Neural cell (in vitro differentiated cells): ENCODE results near the gene TIE1. TPM values are rescaled to one million over a fixed set of nuclear protein-coding genes. Genes with fewer than 3 reads are reported as not detected.

ENCODE experiments used
- H2AFZ ChIP-seq: fragments of 200-600, 300-800 bp; sonication (generic), shearing (Covaris generic); 2 replicates; pipeline ENCODE4 v1.6.0; 2014; ENCODE audit warnings: low read depth, mild to moderate bottlenecking, antibody characterized with exemption, low read length, moderate library complexity
- H3F3A ChIP-seq: fragments of 200-600 bp; shearing (Covaris generic); 2 replicates; pipeline ENCODE4 v1.6.1; 2016; ENCODE audit warnings: mild to moderate bottlenecking, moderate library complexity, mixed read lengths, antibody characterized with exemption, low read length; ENCODE audit not compliant: insufficient read depth, poor library complexity, severe bottlenecking
- H3K27ac ChIP-seq: fragments of 200-600, 300-800 bp; sonication (generic), shearing (Covaris generic); 2 replicates; pipeline ENCODE4 v1.5.1; 2014; ENCODE audit warnings: mild to moderate bottlenecking, low read length, moderate library complexity
- H3K27me3 ChIP-seq: fragments of 300-800, 200-600 bp; sonication (generic), shearing (Covaris generic); 2 replicates; pipeline ENCODE4 v1.6.0; 2014; ENCODE audit warnings: mild to moderate bottlenecking, low read depth, low read length, moderate library complexity; ENCODE audit not compliant: insufficient read depth
- H3K36me3 ChIP-seq: fragments of 300-800, 200-600 bp; sonication (generic), shearing (Covaris generic); 2 replicates; pipeline ENCODE4 v1.5.1; 2014; ENCODE audit warnings: mild to moderate bottlenecking, antibody characterized with exemption, low read length, moderate library complexity; ENCODE audit not compliant: insufficient read depth
- H3K4me2 ChIP-seq: fragments of 300-800, 200-600 bp; sonication (generic), shearing (Covaris generic); 2 replicates; pipeline ENCODE4 v1.6.0; 2014; ENCODE audit warnings: mild to moderate bottlenecking, low read length
- H3K4me3 ChIP-seq: fragments of 300-800, 200-600 bp; sonication (generic), shearing (Covaris generic); 2 replicates; pipeline ENCODE4 v1.5.1; 2014; ENCODE audit warnings: mild to moderate bottlenecking, low read length, moderate library complexity
- H3K79me2 ChIP-seq: fragments of 200-600 bp; shearing (Covaris generic); replicated peaks from 2 replicates; pipeline ENCODE4 v1.6.0; 2014; ENCODE audit warnings: mild to moderate bottlenecking, low read length, moderate library complexity; ENCODE audit not compliant: insufficient read depth
- H3K9ac ChIP-seq: fragments of 300-800, 200-600 bp; sonication (generic), shearing (Covaris generic); 2 replicates; pipeline ENCODE4 v1.6.1; 2016; ENCODE audit warnings: mild to moderate bottlenecking, low read length, mixed read lengths
- H3K9me2 ChIP-seq: fragments of 200-600 bp; shearing (Covaris generic); 2 replicates; pipeline ENCODE4 v1.6.1; 2016; ENCODE audit warnings: mild to moderate bottlenecking, low read length, mixed read lengths; ENCODE audit not compliant: insufficient read depth
- H3K9me3 ChIP-seq: fragments of 200-600, 300-800 bp; sonication (generic), shearing (Covaris generic); 2 replicates; pipeline ENCODE4 v1.6.1; 2016; ENCODE audit warnings: mild to moderate bottlenecking, mixed run types, low read length, moderate library complexity, mixed read lengths
- H4K20me1 ChIP-seq: fragments of 200-600 bp; shearing (Covaris generic); 2 replicates; pipeline ENCODE4 v1.6.1; 2016; ENCODE audit warnings: mild to moderate bottlenecking, mixed run types; ENCODE audit not compliant: insufficient read depth
- CTCF ChIP-seq: fragments of 450-650 bp; IDR thresholded peaks from 2 replicates; pipeline ENCODE4 v1.5.1; 2014; ENCODE audit warnings: antibody characterized with exemption, mild to moderate bottlenecking, moderate library complexity; ENCODE audit not compliant: poor library complexity, severe bottlenecking
- EP300 ChIP-seq: fragments of 450-650 bp; conservative IDR thresholded peaks from 2 replicates; pipeline ENCODE4 v1.6.1; 2014; ENCODE audit warnings: antibody characterized with exemption, mild to moderate bottlenecking, moderate library complexity; ENCODE audit not compliant: poor library complexity, severe bottlenecking
- EZH2 ChIP-seq: fragments of 200-600, 300-800 bp; shearing (Covaris generic), sonication (generic); IDR thresholded peaks from 2 replicates; pipeline ENCODE4 v1.6.1; 2014; ENCODE audit warnings: antibody characterized with exemption, low read length, borderline replicate concordance, mild to moderate bottlenecking; ENCODE audit not compliant: insufficient read depth, poor library complexity, severe bottlenecking
- MXI1 ChIP-seq: fragments of 450-650 bp; conservative IDR thresholded peaks from 2 replicates; pipeline ENCODE4 v1.6.1; 2014; ENCODE audit warnings: antibody characterized with exemption, mild to moderate bottlenecking; ENCODE audit not compliant: poor library complexity, severe bottlenecking
- POLR2AphosphoS5 ChIP-seq: IDR thresholded peaks from 2 replicates; pipeline ENCODE4 v1.6.1; 2012
- RAD21 ChIP-seq: fragments of 450-650 bp; conservative IDR thresholded peaks from 2 replicates; pipeline ENCODE4 v1.6.1; 2014; ENCODE audit warnings: antibody characterized with exemption, mild to moderate bottlenecking, moderate library complexity
- REST ChIP-seq: IDR thresholded peaks from 2 replicates; pipeline ENCODE4 v1.6.1; 2012; ENCODE audit warnings: borderline replicate concordance
- SMC3 ChIP-seq: fragments of 450-650 bp; conservative IDR thresholded peaks from 2 replicates; pipeline ENCODE4 v1.6.1; 2014; ENCODE audit warnings: antibody characterized with exemption, mild to moderate bottlenecking, moderate library complexity; ENCODE audit not compliant: poor library complexity
- TAF1 ChIP-seq: IDR thresholded peaks from 2 replicates; pipeline ENCODE4 v1.6.1; 2012; ENCODE audit warnings: low read depth
- polyA plus RNA-seq: library from polyadenylated mRNA; depleted of rRNA; stranded (reverse); fragments of >200 nt; gene quantifications from 2 replicates; pipeline ENCODE4 v1.2.3, GENCODE V29; 2014

Gene TIE1
- polyA plus RNA-seq, 1 donor from 2014 or later, result not detected

GRCh38 chr1:43357251-43357650 is 56.5 kb downstream of the TIE1 start:
- Histone ChIP-seq H3K79me2 (peaks cover 6% of the 10 kb centered on the region), H3K27me3 (no peaks in the 10 kb centered on the region), H3K36me3 (no peaks in the 10 kb centered on the region), H3K27ac (no peak overlapping the region), H3K4me2 (no peak overlapping the region), H3F3A (no peaks in the 10 kb centered on the region), H4K20me1 (no peaks in the 10 kb centered on the region), H3K9me2 (no peaks in the 10 kb centered on the region), H3K4me3 (no peak overlapping the region), H3K9me3 (no peaks in the 10 kb centered on the region), H3K9ac (no peak overlapping the region), H2AFZ (no peak overlapping the region)
- no peak for TF ChIP-seq REST
- TF ChIP-seq CTCF, result no peak
- no peak for TF ChIP-seq SMC3
- TF ChIP-seq EP300, result no peak
- no peak for TF ChIP-seq EZH2
- TF ChIP-seq POLR2AphosphoS5, result no peak
- TF ChIP-seq MXI1, result no peak
- no peak for TF ChIP-seq RAD21
- no peak for TF ChIP-seq TAF1

- Histone ChIP-seq H3K27me3 (no peaks in the 10 kb centered on the region), H3K27ac (peak overlapping the region; percentile 31), H3F3A (no peaks in the 10 kb centered on the region), H3K4me3 (peak overlapping the region; percentile 93), H3K4me2 (peak overlapping the region; percentile 100), H3K36me3 (no peaks in the 10 kb centered on the region), H4K20me1 (no peaks in the 10 kb centered on the region), H3K79me2 (peaks cover 6% of the 10 kb centered on the region), H3K9me2 (no peaks in the 10 kb centered on the region), H3K9ac (peak overlapping the region; percentile 68), H2AFZ (peak overlapping the region; percentile 98), H3K9me3 (no peaks in the 10 kb centered on the region)
- TF ChIP-seq RAD21 (peak; percentile 23), POLR2AphosphoS5 (no peak), EP300 (no peak), TAF1 (no peak), MXI1 (no peak), REST (no peak), EZH2 (no peak), CTCF (peak; percentile 61), SMC3 (no peak)
Observed at GRCh38 chr1:43358121-43358745, 57.5 kb downstream of the TIE1 start.
